Vagina (tissue), 2 donors: ENCODE measurements around the gene AKAP3.

Experiments used
- CTCF ChIP-seq, 3 experiments: fragments of 450-650 bp in 2 of 3; fragments of 200-600 bp in 1 of 3; sonication (generic) in 1 of 3; IDR thresholded peaks; one replicate each; pipeline ENCODE4 v1.5.1; 2017 to 2019; ENCODE audit warnings: antibody characterized with exemption in 3 of 3, mild to moderate bottlenecking in 2 of 3, moderate library complexity in 2 of 3
- POLR2A ChIP-seq, 2 donors: fragments of 450-650 bp; IDR thresholded peaks; one replicate each; pipeline ENCODE4 v1.6.1; 2017; ENCODE audit warnings: antibody characterized with exemption in 2 of 2, mild to moderate bottlenecking in 2 of 2, moderate library complexity in 2 of 2
- POLR2AphosphoS5 ChIP-seq, 2 donors: sonication (generic); formaldehyde crosslinking; IDR thresholded peaks; one replicate each; pipeline ENCODE4 v1.9.0; 2017; ENCODE audit warnings: antibody characterized with exemption in 2 of 2, mild to moderate bottlenecking in 2 of 2, low read depth in 1 of 2; ENCODE audit not compliant: insufficient read depth in 1 of 2

- TF ChIP-seq CTCF (IDR thresholded peaks at IDR 0.05), result no peak
- no peak for TF ChIP-seq POLR2AphosphoS5 (IDR thresholded peaks at IDR 0.05; ENCODE audit: insufficient read depth in 1 of 2, low read depth in 1 of 2)
- no peak for TF ChIP-seq POLR2A (IDR thresholded peaks at IDR 0.05)
These were observed 30.9 kb upstream of the AKAP3 start for GRCh38 chr12:4679711-4680110.
